HepG2 (cell line): ENCODE data around the gene C20orf204. TPM values are rescaled to one million over a fixed set of nuclear protein-coding genes. Genes with fewer than 3 reads are reported as not detected.
A peak's percentile ranks its signal among the peaks of the same experiment; 100 is the strongest.

Experiments used
- FOXA1 ChIP-seq, 2 experiments: fragments of 450-650 bp in 1 of 2; sonication (generic) in 1 of 2; formaldehyde crosslinking in 1 of 2; IDR thresholded peaks; 2 replicates each; pipeline versions ENCODE4 v1.4.0 to v1.6.1; 2016 to 2020; ENCODE audit warnings: missing genetic modification reagents in 1 of 2
- HHEX ChIP-seq: IDR thresholded peaks from 2 replicates; pipeline ENCODE4 v1.6.1; 2016; ENCODE audit warnings: control low read depth
- HNRNPLL ChIP-seq: fragments of 200-400 bp; formaldehyde crosslinking; IDR thresholded peaks from 2 replicates; pipeline ENCODE4 v1.6.1; 2017; ENCODE audit warnings: mild to moderate bottlenecking, low read depth, low read length; ENCODE audit not compliant: poor library complexity, severe bottlenecking
- IKZF4 ChIP-seq: sonication (generic); formaldehyde crosslinking; IDR thresholded peaks from 2 replicates; pipeline ENCODE4 v1.5.1; 2020; ENCODE audit warnings: borderline replicate concordance, mild to moderate bottlenecking, low read depth, missing genetic modification reagents; ENCODE audit errors: not compliant biosample characterization
- MEIS1 ChIP-seq: sonication (generic); formaldehyde crosslinking; IDR thresholded peaks from 2 replicates; pipeline ENCODE4 v1.9.0; 2021; ENCODE audit warnings: mild to moderate bottlenecking, missing genetic modification reagents, moderate library complexity, borderline replicate concordance
- NFE2L2 ChIP-seq: fragments of 150-350 bp; IDR thresholded peaks from 2 replicates; pipeline ENCODE4 v1.6.1; 2014; ENCODE audit warnings: low read length
- POLR2AphosphoS5 ChIP-seq: IDR thresholded peaks from 2 replicates; pipeline ENCODE4 v1.6.1; 2012; ENCODE audit warnings: low read depth, low read length
- SATB2 ChIP-seq: sonication (generic); formaldehyde crosslinking; IDR thresholded peaks from 2 replicates; pipeline ENCODE4 v1.5.0; 2020; ENCODE audit warnings: missing genetic modification reagents
- SOX5 ChIP-seq: IDR thresholded peaks from 2 replicates; pipeline ENCODE4 v1.6.1; 2016; ENCODE audit warnings: borderline replicate concordance
- SRSF4 ChIP-seq: fragments of 200-400 bp; formaldehyde crosslinking; IDR thresholded peaks from one replicate; pipeline ENCODE4 v1.6.1; 2018; ENCODE audit warnings: mild to moderate bottlenecking, low read depth, low read length, moderate library complexity; ENCODE audit not compliant: poor library complexity, severe bottlenecking
- ZNF138 ChIP-seq: sonication (generic); formaldehyde crosslinking; IDR thresholded peaks from 2 replicates; pipeline ENCODE4 v1.5.0; 2020; ENCODE audit warnings: mild to moderate bottlenecking, low read depth, missing genetic modification reagents
- ZNF337 ChIP-seq: sonication (generic); formaldehyde crosslinking; IDR thresholded peaks from 2 replicates; pipeline ENCODE4 v1.5.1; 2020; ENCODE audit warnings: missing genetic modification reagents, low read depth, mild to moderate bottlenecking, borderline replicate concordance
- ZNF430 ChIP-seq: sonication (generic); formaldehyde crosslinking; IDR thresholded peaks from 2 replicates; pipeline ENCODE4 v1.9.0; 2021; ENCODE audit warnings: mild to moderate bottlenecking, missing genetic modification reagents
- ZNF44 ChIP-seq: sonication (generic); formaldehyde crosslinking; IDR thresholded peaks from 2 replicates; pipeline ENCODE4 v1.5.1; 2020; ENCODE audit warnings: mild to moderate bottlenecking, missing genetic modification reagents
- ZNF552 ChIP-seq: sonication (generic); formaldehyde crosslinking; IDR thresholded peaks from 2 replicates; pipeline ENCODE4 v1.9.0; 2022; ENCODE audit warnings: missing genetic modification reagents, mild to moderate bottlenecking, borderline replicate concordance
- ZNF646 ChIP-seq: sonication (generic); formaldehyde crosslinking; IDR thresholded peaks from 2 replicates; pipeline ENCODE4 v1.9.0; 2021; ENCODE audit warnings: mild to moderate bottlenecking, missing genetic modification reagents
- polyA plus RNA-seq, 8 experiments: library from polyadenylated mRNA; depleted of rRNA in 3 of 8; stranded (reverse) in 7 of 8; unstranded in 1 of 8; fragments of >200 nt; fragmentation: Illumina TruSeq in 4 of 8; extraction: Trizol in 4 of 8; gene quantifications; 2 replicates each; pipeline versions ENCODE4 v1.2.1 to v1.2.3, GENCODE V29; 2011 to 2016; ENCODE audit warnings: low read depth in 4 of 8, missing spikeins in 1 of 8, mixed read lengths in 1 of 8; ENCODE audit not compliant: insufficient read depth in 1 of 8
- total RNA-seq, 5 experiments: library from RNA; depleted of rRNA; stranded (reverse); fragments of >200 nt; fragmentation: Illumina TruSeq; extraction: Trizol; gene quantifications; 2 replicates each; pipeline ENCODE4 v1.2.3, GENCODE V29; 2016; ENCODE audit warnings: low read depth in 1 of 5
- TF ChIP-seq, protein P1 (sequence below): sonication (generic); formaldehyde crosslinking; IDR thresholded peaks from 2 replicates; pipeline ENCODE4 v1.4.0; 2020; ENCODE audit warnings: missing genetic modification reagents
- TF ChIP-seq, protein P2 (sequence below): sonication (generic); formaldehyde crosslinking; IDR thresholded peaks from 2 replicates; pipeline ENCODE4 v1.4.0; 2020; ENCODE audit warnings: missing genetic modification reagents

Gene C20orf204
- total and polyA plus RNA-seq, 2 of the 13 experiments (the other 11 are each of a cell fraction or from before 2014, with no cell fraction given): 22.1 to 80.0 TPM

- peak; percentile 89 for TF ChIP-seq ZNF646 (CRISPR knock-in tag)
- TF ChIP-seq ZNF337 (CRISPR knock-in tag): 0 out of 2 replicates have a peak, but pooled peaks have one; percentile 34
- peak; percentile 73 for TF ChIP-seq POLR2AphosphoS5
- no peak; the same call in 1 of the 2 replicates for TF ChIP-seq SOX5
- peak; percentile 24; the same call in 1 of the 2 replicates for TF ChIP-seq ZNF430 (CRISPR knock-in tag)
- TF ChIP-seq, protein P1, sequence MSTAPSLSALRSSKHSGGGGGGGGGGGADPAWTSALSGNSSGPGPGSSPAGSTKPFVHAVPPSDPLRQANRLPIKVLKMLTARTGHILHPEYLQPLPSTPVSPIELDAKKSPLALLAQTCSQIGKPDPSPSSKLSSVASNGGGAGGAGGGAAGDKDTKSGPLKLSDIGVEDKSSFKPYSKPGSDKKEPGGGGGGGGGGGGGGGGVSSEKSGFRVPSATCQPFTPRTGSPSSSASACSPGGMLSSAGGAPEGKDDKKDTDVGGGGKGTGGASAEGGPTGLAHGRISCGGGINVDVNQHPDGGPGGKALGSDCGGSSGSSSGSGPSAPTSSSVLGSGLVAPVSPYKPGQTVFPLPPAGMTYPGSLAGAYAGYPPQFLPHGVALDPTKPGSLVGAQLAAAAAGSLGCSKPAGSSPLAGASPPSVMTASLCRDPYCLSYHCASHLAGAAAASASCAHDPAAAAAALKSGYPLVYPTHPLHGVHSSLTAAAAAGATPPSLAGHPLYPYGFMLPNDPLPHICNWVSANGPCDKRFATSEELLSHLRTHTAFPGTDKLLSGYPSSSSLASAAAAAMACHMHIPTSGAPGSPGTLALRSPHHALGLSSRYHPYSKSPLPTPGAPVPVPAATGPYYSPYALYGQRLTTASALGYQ (CRISPR knock-in tag): peak; percentile 50; the same call in 1 of the 2 replicates
- TF ChIP-seq FOXA1 (IDR thresholded peaks at IDR 0.05): no peak
- TF ChIP-seq FOXA1 (CRISPR knock-in tag; IDR thresholded peaks at IDR 0.05): peak; percentile 23; the same call in 1 of the 2 replicates
- 0 out of 2 replicates have a peak, but pooled peaks have one; percentile 64 for TF ChIP-seq MEIS1 (CRISPR knock-in tag)
- peak; percentile 76; the same call in 1 of the 2 replicates for TF ChIP-seq SATB2 (CRISPR knock-in tag)
- no peak for TF ChIP-seq SRSF4
- no peak for TF ChIP-seq IKZF4 (CRISPR knock-in tag)
- TF ChIP-seq HHEX (CRISPR knock-in tag): no peak
- TF ChIP-seq ZNF552 (CRISPR knock-in tag): peak; percentile 85
- no peak for TF ChIP-seq ZNF138 (CRISPR knock-in tag)
- peak; percentile 61 for TF ChIP-seq HNRNPLL
- TF ChIP-seq ZNF44 (CRISPR knock-in tag): peak; percentile 9; the same call in 1 of the 2 replicates
- TF ChIP-seq, protein P2, sequence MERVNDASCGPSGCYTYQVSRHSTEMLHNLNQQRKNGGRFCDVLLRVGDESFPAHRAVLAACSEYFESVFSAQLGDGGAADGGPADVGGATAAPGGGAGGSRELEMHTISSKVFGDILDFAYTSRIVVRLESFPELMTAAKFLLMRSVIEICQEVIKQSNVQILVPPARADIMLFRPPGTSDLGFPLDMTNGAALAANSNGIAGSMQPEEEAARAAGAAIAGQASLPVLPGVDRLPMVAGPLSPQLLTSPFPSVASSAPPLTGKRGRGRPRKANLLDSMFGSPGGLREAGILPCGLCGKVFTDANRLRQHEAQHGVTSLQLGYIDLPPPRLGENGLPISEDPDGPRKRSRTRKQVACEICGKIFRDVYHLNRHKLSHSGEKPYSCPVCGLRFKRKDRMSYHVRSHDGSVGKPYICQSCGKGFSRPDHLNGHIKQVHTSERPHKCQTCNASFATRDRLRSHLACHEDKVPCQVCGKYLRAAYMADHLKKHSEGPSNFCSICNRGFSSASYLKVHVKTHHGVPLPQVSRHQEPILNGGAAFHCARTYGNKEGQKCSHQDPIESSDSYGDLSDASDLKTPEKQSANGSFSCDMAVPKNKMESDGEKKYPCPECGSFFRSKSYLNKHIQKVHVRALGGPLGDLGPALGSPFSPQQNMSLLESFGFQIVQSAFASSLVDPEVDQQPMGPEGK: peak; percentile 100
- TF ChIP-seq NFE2L2: no peak
Observed at GRCh38 chr20:64053841-64054661, 18.1 kb downstream of the C20orf204 start (continued).
